ENCODE measurements around the gene NIPAL4.

- TF ChIP-seq CTCF (IDR thresholded peaks at IDR 0.05; ENCODE audit: insufficient read depth, low read depth, low read length) (no peak), EZH2 (IDR thresholded peaks at IDR 0.05; ENCODE audit: insufficient read depth, low read length) (no peak)
These were observed 56.8 kb downstream of the NIPAL4 start for GRCh38 chr5:157516626-157517325.

All from astrocyte (in vitro differentiated cells and primary cell).